ENCODE data around the gene PKHD1. TPM values are rescaled to one million over a fixed set of nuclear protein-coding genes. Genes with fewer than 3 reads are reported as not detected.
"Not testable (repeated sequence)": the region's sequence is repeated elsewhere in the genome, so short reads cannot be mapped to it uniquely, and the experiment has no call there.

PKHD1 gene
- total RNA-seq, 1 experiment from 2014 or later = 0.43 TPM

GRCh38 chr6:51927450-51927849, 160.0 kb downstream of the PKHD1 start:
- H3K36me3 ChIP-seq (ENCODE audit: insufficient read depth, low read length, poor library complexity, severe bottlenecking) = no peaks in the 10 kb centered on the region
- no peaks in the 10 kb centered on the region for H3K27me3 ChIP-seq (replicated peaks; ENCODE audit: insufficient read depth, low read depth, low read length, poor library complexity)
- no peak for DNase-seq (ENCODE audit: low spot score)
- TF ChIP-seq EZH2 (IDR thresholded peaks at IDR 0.05; ENCODE audit: borderline replicate concordance, low read depth, low read length, poor library complexity, severe bottlenecking) (no peak), CTCF (conservative IDR thresholded peaks at IDR 0.05; ENCODE audit: low read depth, low read length) (no peak)
- H3K27ac ChIP-seq (ENCODE audit: low read depth, low read length, poor library complexity, severe bottlenecking) = no peak overlapping the region
- CTCF ChIA-PET = no interaction called here
- intact Hi-C loops (cut with micrococcal nuclease; ENCODE audit: unreplicated experiment) = no loop called here
- POLR2A ChIA-PET (ENCODE audit: low non-redundant PET) = no interaction called here
- no peaks in the 10 kb centered on the region for H3K4me1 ChIP-seq (ENCODE audit: insufficient read depth, low read length, poor library complexity, severe bottlenecking)
- no peaks in the 10 kb centered on the region for H3K9me3 ChIP-seq (ENCODE audit: low read depth, low read length, poor library complexity, severe bottlenecking)
- no peak overlapping the region for H3K4me3 ChIP-seq (ENCODE audit: low read depth, low read length, poor library complexity, severe bottlenecking)
- BruUV-seq (replicated peaks) = no TSS peak

GRCh38 chr6:51926125-51926524, 161.3 kb downstream of the PKHD1 start:
- no TSS peak for BruUV-seq (replicated peaks)

GRCh38 chr6:51922479-51922878, 164.9 kb downstream of the PKHD1 start:
- H3K4me3 ChIP-seq (ENCODE audit: low read depth, low read length, poor library complexity, severe bottlenecking); BruUV-seq (replicated peaks); H3K27ac ChIP-seq (ENCODE audit: low read depth, low read length, poor library complexity, severe bottlenecking); H3K9me3 ChIP-seq (ENCODE audit: low read depth, low read length, poor library complexity, severe bottlenecking); H3K36me3 ChIP-seq (ENCODE audit: insufficient read depth, low read length, poor library complexity, severe bottlenecking); intact Hi-C loops (cut with micrococcal nuclease; ENCODE audit: unreplicated experiment); POLR2A ChIA-PET (ENCODE audit: low non-redundant PET); CTCF ChIA-PET; H3K27me3 ChIP-seq (replicated peaks; ENCODE audit: insufficient read depth, low read depth, low read length, poor library complexity); H3K4me1 ChIP-seq (ENCODE audit: insufficient read depth, low read length, poor library complexity, severe bottlenecking); DNase-seq (ENCODE audit: low spot score): not testable (repeated sequence)

More at GRCh38 chr6:51926125-51926524, 161.3 kb downstream of the PKHD1 start:
- POLR2A ChIA-PET (ENCODE audit: low non-redundant PET) = no interaction called here
- Histone ChIP-seq H3K4me3 (ENCODE audit: low read depth, low read length, poor library complexity, severe bottlenecking) (no peak overlapping the region), H3K27ac (ENCODE audit: low read depth, low read length, poor library complexity, severe bottlenecking) (no peak overlapping the region), H3K9me3 (ENCODE audit: low read depth, low read length, poor library complexity, severe bottlenecking) (no peaks in the 10 kb centered on the region), H3K27me3 (replicated peaks; ENCODE audit: insufficient read depth, low read depth, low read length, poor library complexity) (no peaks in the 10 kb centered on the region), H3K36me3 (ENCODE audit: insufficient read depth, low read length, poor library complexity, severe bottlenecking) (no peaks in the 10 kb centered on the region), H3K4me1 (ENCODE audit: insufficient read depth, low read length, poor library complexity, severe bottlenecking) (no peaks in the 10 kb centered on the region)
- intact Hi-C loops (cut with micrococcal nuclease; ENCODE audit: unreplicated experiment) = no loop called here
- DNase-seq (ENCODE audit: low spot score) = no peak
- TF ChIP-seq EZH2 (IDR thresholded peaks at IDR 0.05; ENCODE audit: borderline replicate concordance, low read depth, low read length, poor library complexity, severe bottlenecking) = no peak
- no peak for TF ChIP-seq CTCF (conservative IDR thresholded peaks at IDR 0.05; ENCODE audit: low read depth, low read length)
- CTCF ChIA-PET = no interaction called here

GRCh38 chr6:51918347-51918746, 169.1 kb downstream of the PKHD1 start:
- H3K27me3 ChIP-seq (replicated peaks; ENCODE audit: insufficient read depth, low read depth, low read length, poor library complexity); H3K36me3 ChIP-seq (ENCODE audit: insufficient read depth, low read length, poor library complexity, severe bottlenecking); BruUV-seq (replicated peaks); intact Hi-C loops (cut with micrococcal nuclease; ENCODE audit: unreplicated experiment); H3K9me3 ChIP-seq (ENCODE audit: low read depth, low read length, poor library complexity, severe bottlenecking); CTCF ChIA-PET; H3K4me3 ChIP-seq (ENCODE audit: low read depth, low read length, poor library complexity, severe bottlenecking); H3K27ac ChIP-seq (ENCODE audit: low read depth, low read length, poor library complexity, severe bottlenecking); DNase-seq (ENCODE audit: low spot score); POLR2A ChIA-PET (ENCODE audit: low non-redundant PET); H3K4me1 ChIP-seq (ENCODE audit: insufficient read depth, low read length, poor library complexity, severe bottlenecking): not testable (repeated sequence)
